Endothelial cell of umbilical vein (primary cell): ENCODE measurements around the gene C1QL2. TPM values are rescaled to one million over a fixed set of nuclear protein-coding genes. Genes with fewer than 3 reads are reported as not detected.

Source experiments
- BruUV-seq: library from RNA; stranded (reverse); fragments of 400-500 nt; replicated peaks from 2 replicates; lab custom pipeline; 2021; lab: Mats Ljungman, UMichigan
- CTCF ChIA-PET: fragments of 300-600, 350-600 bp; sonication (Branson Sonifier 250); formaldehyde crosslinking; loops from one replicate; lab custom pipeline; 2021; ENCODE audit warnings: antibody characterized with exemption, inconsistent platforms; lab: Charles Lee
- POLR2A ChIA-PET: fragments of 300-600, 350-600 bp; sonication (Branson Sonifier 250); formaldehyde crosslinking; loops from one replicate; lab custom pipeline; 2021; ENCODE audit warnings: antibody characterized with exemption, inconsistent platforms; lab: Charles Lee
- DNase-seq: peaks from one replicate; pipeline ENCODE4 v3.0.0-alpha.2; 2011; ENCODE audit warnings: low read depth, low spot score
- FAIRE-seq: peaks from 2 replicates; lab custom pipeline; 2011; peaks lifted over from hg19 to GRCh38; lab: Jason Lieb, UNC
- H2AFZ ChIP-seq: 2 replicates; pipeline ENCODE4 v1.6.0; 2012; ENCODE audit warnings: low read depth, low read length, control low read depth, inconsistent platforms
- H3K27ac ChIP-seq: 2 replicates; pipeline ENCODE4 v1.5.1; 2011; ENCODE audit warnings: low read depth, mild to moderate bottlenecking, control low read depth, low read length, moderate library complexity; ENCODE audit not compliant: insufficient read depth
- H3K27me3 ChIP-seq, 2 experiments: 2 replicates each; pipeline versions ENCODE4 v1.6.0 to v1.6.1; 2011; ENCODE audit warnings: low read length in 2 of 2, mixed read lengths in 1 of 2; ENCODE audit not compliant: control insufficient read depth in 2 of 2, insufficient read depth in 2 of 2
- H3K36me3 ChIP-seq, 2 experiments: 2 replicates in 1 of 2; 3 replicates in 1 of 2; pipeline ENCODE4 v1.5.1; 2011; ENCODE audit warnings: low read length in 2 of 2, mild to moderate bottlenecking in 1 of 2, moderate library complexity in 1 of 2; ENCODE audit not compliant: control insufficient read depth in 2 of 2, insufficient read depth in 2 of 2; ENCODE audit errors: extremely low read depth in 1 of 2
- H3K4me1 ChIP-seq: 3 replicates; pipeline ENCODE4 v1.5.1; 2011; ENCODE audit warnings: mild to moderate bottlenecking, low read length; ENCODE audit not compliant: control insufficient read depth, insufficient read depth; ENCODE audit errors: extremely low read depth
- H3K4me2 ChIP-seq: 2 replicates; pipeline ENCODE4 v1.6.1; 2011; ENCODE audit warnings: low read length, control low read depth, mixed read lengths; ENCODE audit not compliant: insufficient read depth
- H3K4me3 ChIP-seq, 3 experiments: fragments of 200-600 bp in 1 of 3; sonication (generic), shearing (Covaris generic) in 1 of 3; replicated peaks in 1 of 3; 2 replicates each; pipeline ENCODE4 v1.5.1; 2011 to 2016; ENCODE audit warnings: control low read depth in 3 of 3, low read length in 3 of 3, mild to moderate bottlenecking in 2 of 3, inconsistent platforms in 1 of 3, low read depth in 1 of 3, moderate library complexity in 1 of 3; ENCODE audit not compliant: insufficient read depth in 1 of 3
- H3K79me2 ChIP-seq: 2 replicates; pipeline ENCODE4 v1.6.0; 2012; ENCODE audit warnings: low read length, inconsistent platforms; ENCODE audit not compliant: control insufficient read depth, insufficient read depth
- H3K9ac ChIP-seq: replicated peaks from 2 replicates; pipeline ENCODE3; 2011; ENCODE audit warnings: low read length, control low read depth; ENCODE audit not compliant: insufficient read depth; ENCODE audit errors: extremely low read depth
- H3K9me1 ChIP-seq: replicated peaks from 3 replicates; pipeline ENCODE4 v1.6.0; 2011; ENCODE audit warnings: mild to moderate bottlenecking, low read length; ENCODE audit not compliant: control insufficient read depth, insufficient read depth; ENCODE audit errors: extremely low read depth
- H3K9me3 ChIP-seq: replicated peaks from 2 replicates; pipeline ENCODE4 v1.5.1; 2012; ENCODE audit warnings: low read length, inconsistent platforms; ENCODE audit not compliant: control insufficient read depth, insufficient read depth
- H4K20me1 ChIP-seq: replicated peaks from 2 replicates; pipeline ENCODE3; 2011; ENCODE audit warnings: mild to moderate bottlenecking, low read length; ENCODE audit not compliant: control insufficient read depth, insufficient read depth; ENCODE audit errors: extremely low read depth
- CTCF ChIP-seq, 2 donors: IDR thresholded peaks; 1 replicate in 1 of 2; 2 replicates in 1 of 2; pipeline ENCODE4 v1.5.1; 2011; ENCODE audit warnings: low read length in 2 of 2, mild to moderate bottlenecking in 2 of 2, moderate library complexity in 2 of 2, control low read depth in 1 of 2, inconsistent platforms in 1 of 2, low read depth in 1 of 2; ENCODE audit not compliant: insufficient read depth in 1 of 2; ENCODE audit errors: extremely low read depth in 1 of 2
- EZH2 ChIP-seq: IDR thresholded peaks from 2 replicates; pipeline ENCODE4 v1.6.1; 2012; ENCODE audit warnings: borderline replicate concordance, low read depth, mild to moderate bottlenecking, moderate library complexity, low read length, inconsistent platforms; ENCODE audit not compliant: severe bottlenecking
- FOS ChIP-seq: IDR thresholded peaks from 2 replicates; pipeline ENCODE4 v1.6.1; 2011; ENCODE audit warnings: mild to moderate bottlenecking, low read length, moderate library complexity, borderline replicate concordance; ENCODE audit not compliant: insufficient read depth
- GATA2 ChIP-seq: IDR thresholded peaks from 2 replicates; pipeline ENCODE4 v1.7.0; 2011; ENCODE audit warnings: low read depth, mild to moderate bottlenecking, moderate library complexity, mixed read lengths, low read length; ENCODE audit not compliant: insufficient read length, insufficient read depth
- JUN ChIP-seq: IDR thresholded peaks from 2 replicates; pipeline ENCODE4 v1.6.1; 2011; ENCODE audit warnings: borderline replicate concordance, low read depth; ENCODE audit not compliant: insufficient read length, insufficient read depth
- MAX ChIP-seq: IDR thresholded peaks from 2 replicates; pipeline ENCODE4 v1.6.1; 2011; ENCODE audit not compliant: insufficient read depth, insufficient read length
- MYC ChIP-seq: IDR thresholded peaks from one replicate; pipeline ENCODE4 v1.6.1; 2011; ENCODE audit warnings: mild to moderate bottlenecking, low read depth, low read length
- POLR2A ChIP-seq: IDR thresholded peaks from 2 replicates; pipeline ENCODE4 v1.6.1; 2012; ENCODE audit warnings: low read depth, mild to moderate bottlenecking, control low read depth, low read length
- POLR2AphosphoS5 ChIP-seq: IDR thresholded peaks from 2 replicates; pipeline ENCODE4 v1.6.1; 2012; ENCODE audit warnings: low read depth, mild to moderate bottlenecking, control low read depth, low read length, moderate library complexity; ENCODE audit not compliant: insufficient read depth
- dilution Hi-C: fragments of 300-500 bp; cut with MboI; formaldehyde crosslinking; loops from one replicate; pipeline ENCODE4 v1.15.0; 2019; ENCODE audit warnings: low sequenced_read_pairs; ENCODE audit not compliant: extremely low pct_ligation_motif_present
- intact Hi-C: fragments of 100-400 bp; cut with micrococcal nuclease; formaldehyde crosslinking; loops from one replicate; pipeline ENCODE4 v1.10.0; 2022
- polyA plus RNA-seq, 4 experiments: library from polyadenylated mRNA; depleted of rRNA in 3 of 4; stranded (reverse) in 3 of 4; unstranded in 1 of 4; fragments of >200 nt; gene quantifications; 2 replicates each; pipeline versions ENCODE4 v1.2.1 to v1.2.3, GENCODE V29; 2011 to 2012; ENCODE audit warnings: missing spikeins in 1 of 4
- total RNA-seq: library from RNA; stranded (reverse); gene quantifications from 2 replicates; pipeline ENCODE4 v1.2.3, GENCODE V29; 2021

Gene C1QL2
- total and polyA plus RNA-seq, 2 donors (not counting 3 experiments of a cell fraction or from before 2014, with no cell fraction given) = not detected

GRCh38 chr2:119181391-119181790, 22.8 kb upstream of the C1QL2 start:
- Histone ChIP-seq H3K4me3 (no peak overlapping the region), H3K36me3 (no peaks in the 10 kb centered on the region), H3K79me2 (no peaks in the 10 kb centered on the region), H3K9me3 (no peaks in the 10 kb centered on the region), H3K4me1 (no peaks in the 10 kb centered on the region), H3K27me3 (no peaks in the 10 kb centered on the region), H4K20me1 (no peaks in the 10 kb centered on the region), H2AFZ (no peak overlapping the region), H3K9me1 (no peaks in the 10 kb centered on the region), H3K27ac (no peak overlapping the region), H3K4me2 (no peak overlapping the region), H3K9ac (no peak overlapping the region)
- dilution Hi-C loops = no loop called here
- no TSS peak for BruUV-seq
- no peak for FAIRE-seq
- no peak for TF ChIP-seq FOS
- TF ChIP-seq CTCF (IDR thresholded peaks at IDR 0.05; ENCODE audit: extremely low read depth in 1 of 2, insufficient read depth in 1 of 2, low read depth in 1 of 2, low read length in 2 of 2) = no peak
- TF ChIP-seq EZH2 = no peak
- TF ChIP-seq POLR2AphosphoS5 = no peak
- no peak for TF ChIP-seq POLR2A
- no peak for TF ChIP-seq MAX
- no peak for TF ChIP-seq JUN
- TF ChIP-seq GATA2 = no peak
- TF ChIP-seq MYC = no peak
- POLR2A ChIA-PET = no interaction called here
- CTCF ChIA-PET = no interaction called here
- no peak for DNase-seq
- intact Hi-C loops = no loop called here
